Neural cell (in vitro differentiated cells): Measurements from ENCODE around the gene GPAT2. TPM values are rescaled to one million over a fixed set of nuclear protein-coding genes. Genes with fewer than 3 reads are reported as not detected.
"Not testable (repeated sequence)": the region's sequence is repeated elsewhere in the genome, so short reads cannot be mapped to it uniquely, and the experiment has no call there.

Source experiments
- H2AFZ ChIP-seq: fragments of 200-600, 300-800 bp; sonication (generic), shearing (Covaris generic); 2 replicates; pipeline ENCODE4 v1.6.0; 2014; ENCODE audit warnings: low read depth, mild to moderate bottlenecking, antibody characterized with exemption, low read length, moderate library complexity
- H3F3A ChIP-seq: fragments of 200-600 bp; shearing (Covaris generic); 2 replicates; pipeline ENCODE4 v1.6.1; 2016; ENCODE audit warnings: mild to moderate bottlenecking, moderate library complexity, mixed read lengths, antibody characterized with exemption, low read length; ENCODE audit not compliant: insufficient read depth, poor library complexity, severe bottlenecking
- H3K27ac ChIP-seq: fragments of 200-600, 300-800 bp; sonication (generic), shearing (Covaris generic); 2 replicates; pipeline ENCODE4 v1.5.1; 2014; ENCODE audit warnings: mild to moderate bottlenecking, low read length, moderate library complexity
- H3K27me3 ChIP-seq: fragments of 300-800, 200-600 bp; sonication (generic), shearing (Covaris generic); 2 replicates; pipeline ENCODE4 v1.6.0; 2014; ENCODE audit warnings: mild to moderate bottlenecking, low read depth, low read length, moderate library complexity; ENCODE audit not compliant: insufficient read depth
- H3K36me3 ChIP-seq: fragments of 300-800, 200-600 bp; sonication (generic), shearing (Covaris generic); 2 replicates; pipeline ENCODE4 v1.5.1; 2014; ENCODE audit warnings: mild to moderate bottlenecking, antibody characterized with exemption, low read length, moderate library complexity; ENCODE audit not compliant: insufficient read depth
- H3K4me2 ChIP-seq: fragments of 300-800, 200-600 bp; sonication (generic), shearing (Covaris generic); 2 replicates; pipeline ENCODE4 v1.6.0; 2014; ENCODE audit warnings: mild to moderate bottlenecking, low read length
- H3K4me3 ChIP-seq: fragments of 300-800, 200-600 bp; sonication (generic), shearing (Covaris generic); 2 replicates; pipeline ENCODE4 v1.5.1; 2014; ENCODE audit warnings: mild to moderate bottlenecking, low read length, moderate library complexity
- H3K79me2 ChIP-seq: fragments of 200-600 bp; shearing (Covaris generic); replicated peaks from 2 replicates; pipeline ENCODE4 v1.6.0; 2014; ENCODE audit warnings: mild to moderate bottlenecking, low read length, moderate library complexity; ENCODE audit not compliant: insufficient read depth
- H3K9ac ChIP-seq: fragments of 300-800, 200-600 bp; sonication (generic), shearing (Covaris generic); 2 replicates; pipeline ENCODE4 v1.6.1; 2016; ENCODE audit warnings: mild to moderate bottlenecking, low read length, mixed read lengths
- H3K9me2 ChIP-seq: fragments of 200-600 bp; shearing (Covaris generic); 2 replicates; pipeline ENCODE4 v1.6.1; 2016; ENCODE audit warnings: mild to moderate bottlenecking, low read length, mixed read lengths; ENCODE audit not compliant: insufficient read depth
- H3K9me3 ChIP-seq: fragments of 200-600, 300-800 bp; sonication (generic), shearing (Covaris generic); 2 replicates; pipeline ENCODE4 v1.6.1; 2016; ENCODE audit warnings: mild to moderate bottlenecking, mixed run types, low read length, moderate library complexity, mixed read lengths
- H4K20me1 ChIP-seq: fragments of 200-600 bp; shearing (Covaris generic); 2 replicates; pipeline ENCODE4 v1.6.1; 2016; ENCODE audit warnings: mild to moderate bottlenecking, mixed run types; ENCODE audit not compliant: insufficient read depth
- MXI1 ChIP-seq: fragments of 450-650 bp; conservative IDR thresholded peaks from 2 replicates; pipeline ENCODE4 v1.6.1; 2014; ENCODE audit warnings: antibody characterized with exemption, mild to moderate bottlenecking; ENCODE audit not compliant: poor library complexity, severe bottlenecking
- POLR2AphosphoS5 ChIP-seq: IDR thresholded peaks from 2 replicates; pipeline ENCODE4 v1.6.1; 2012
- TAF1 ChIP-seq: IDR thresholded peaks from 2 replicates; pipeline ENCODE4 v1.6.1; 2012; ENCODE audit warnings: low read depth
- polyA plus RNA-seq: library from polyadenylated mRNA; depleted of rRNA; stranded (reverse); fragments of >200 nt; gene quantifications from 2 replicates; pipeline ENCODE4 v1.2.3, GENCODE V29; 2014
- small RNA-seq, 3 experiments: library from RNA; depleted of rRNA; stranded (forward); fragments of <200 nt; gene quantifications; one replicate each; pipeline ENCODE3, GENCODE V24; 2012
- TF ChIP-seq, protein P1 (sequence below): IDR thresholded peaks from 2 replicates; pipeline ENCODE4 v1.6.1; 2012; ENCODE audit warnings: borderline replicate concordance

Gene GPAT2
- polyA plus RNA-seq, 1 donor from 2014 or later = not detected

- TF ChIP-seq, protein P1, sequence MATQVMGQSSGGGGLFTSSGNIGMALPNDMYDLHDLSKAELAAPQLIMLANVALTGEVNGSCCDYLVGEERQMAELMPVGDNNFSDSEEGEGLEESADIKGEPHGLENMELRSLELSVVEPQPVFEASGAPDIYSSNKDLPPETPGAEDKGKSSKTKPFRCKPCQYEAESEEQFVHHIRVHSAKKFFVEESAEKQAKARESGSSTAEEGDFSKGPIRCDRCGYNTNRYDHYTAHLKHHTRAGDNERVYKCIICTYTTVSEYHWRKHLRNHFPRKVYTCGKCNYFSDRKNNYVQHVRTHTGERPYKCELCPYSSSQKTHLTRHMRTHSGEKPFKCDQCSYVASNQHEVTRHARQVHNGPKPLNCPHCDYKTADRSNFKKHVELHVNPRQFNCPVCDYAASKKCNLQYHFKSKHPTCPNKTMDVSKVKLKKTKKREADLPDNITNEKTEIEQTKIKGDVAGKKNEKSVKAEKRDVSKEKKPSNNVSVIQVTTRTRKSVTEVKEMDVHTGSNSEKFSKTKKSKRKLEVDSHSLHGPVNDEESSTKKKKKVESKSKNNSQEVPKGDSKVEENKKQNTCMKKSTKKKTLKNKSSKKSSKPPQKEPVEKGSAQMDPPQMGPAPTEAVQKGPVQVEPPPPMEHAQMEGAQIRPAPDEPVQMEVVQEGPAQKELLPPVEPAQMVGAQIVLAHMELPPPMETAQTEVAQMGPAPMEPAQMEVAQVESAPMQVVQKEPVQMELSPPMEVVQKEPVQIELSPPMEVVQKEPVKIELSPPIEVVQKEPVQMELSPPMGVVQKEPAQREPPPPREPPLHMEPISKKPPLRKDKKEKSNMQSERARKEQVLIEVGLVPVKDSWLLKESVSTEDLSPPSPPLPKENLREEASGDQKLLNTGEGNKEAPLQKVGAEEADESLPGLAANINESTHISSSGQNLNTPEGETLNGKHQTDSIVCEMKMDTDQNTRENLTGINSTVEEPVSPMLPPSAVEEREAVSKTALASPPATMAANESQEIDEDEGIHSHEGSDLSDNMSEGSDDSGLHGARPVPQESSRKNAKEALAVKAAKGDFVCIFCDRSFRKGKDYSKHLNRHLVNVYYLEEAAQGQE = peak; percentile 38
- peak; percentile 55 for TF ChIP-seq MXI1
- TF ChIP-seq POLR2AphosphoS5 = peak; percentile 18
- peak; percentile 45 for TF ChIP-seq TAF1
- H2AFZ ChIP-seq = peak within 1 kb of the TSS; percentile 76
- not testable (repeated sequence) for H3K79me2 ChIP-seq, H3K9me3 ChIP-seq, H3K9me2 ChIP-seq, H3K36me3 ChIP-seq, H4K20me1 ChIP-seq, H3K27me3 ChIP-seq, H3F3A ChIP-seq
- H3K9ac ChIP-seq = peak within 1 kb of the TSS; percentile 88
- peak within 1 kb of the TSS; percentile 70 for H3K4me3 ChIP-seq
- peak within 1 kb of the TSS; percentile 65 for H3K4me2 ChIP-seq
- H3K27ac ChIP-seq = peak within 1 kb of the TSS; percentile 91
These were observed 43.2 kb downstream of the GPAT2 start, which contains the start of gene ANKRD36C for GRCh38 chr2:95991351-95992094. TSS of gene ANKRD36C (minus strand) at chr2:95991824. CDS start at chr2:95991708, 116 bp downstream.

GRCh38 chr2:95990884-95991283 lies 43.8 kb downstream of the GPAT2 start:
- not testable (repeated sequence) for H3K9ac ChIP-seq, H3K79me2 ChIP-seq, H3K27me3 ChIP-seq, H3K4me2 ChIP-seq, H3K9me2 ChIP-seq, H3K9me3 ChIP-seq, H3F3A ChIP-seq, H3K36me3 ChIP-seq, H3K27ac ChIP-seq, H2AFZ ChIP-seq, H4K20me1 ChIP-seq
- peak overlapping the region; percentile 58 for H3K4me3 ChIP-seq

Small RNAs within 50 kb of the gene (small RNA-seq; reads per million reads assigned to genes)
- 0 reads per million in 3 experiments for gene RN7SL210P

Other genes starting within 250 kb of the GPAT2 start
- gene ANKRD36C, start 43.1 kb downstream of the GPAT2 start, polyA plus RNA-seq = 76.9 and 90.3 TPM in 2 replicates
- gene ADRA2B, start 81.7 kb upstream of the GPAT2 start, polyA plus RNA-seq = not detected in 2 replicates
- not detected in 2 replicates for gene ASTL, start 103.6 kb upstream of the GPAT2 start, polyA plus RNA-seq
- gene DUSP2, start 110.5 kb upstream of the GPAT2 start, polyA plus RNA-seq = 1.5 and 2.1 TPM in 2 replicates
- gene STARD7, start 173.9 kb upstream of the GPAT2 start, polyA plus RNA-seq = 155 and 160 TPM in 2 replicates
- gene TMEM127, start 231.1 kb upstream of the GPAT2 start, polyA plus RNA-seq = 19.1 and 21.4 TPM in 2 replicates
- 182 and 188 TPM in 2 replicates for gene CIAO1, start 231.3 kb upstream of the GPAT2 start, polyA plus RNA-seq